ENCODE results near the gene FAM53B. TPM values are rescaled to one million over a fixed set of nuclear protein-coding genes. Genes with fewer than 3 reads are reported as not detected.

FAM53B gene
- total RNA-seq, 2 experiments from 2014 or later = 56.6 to 58.5 TPM

DNA sequence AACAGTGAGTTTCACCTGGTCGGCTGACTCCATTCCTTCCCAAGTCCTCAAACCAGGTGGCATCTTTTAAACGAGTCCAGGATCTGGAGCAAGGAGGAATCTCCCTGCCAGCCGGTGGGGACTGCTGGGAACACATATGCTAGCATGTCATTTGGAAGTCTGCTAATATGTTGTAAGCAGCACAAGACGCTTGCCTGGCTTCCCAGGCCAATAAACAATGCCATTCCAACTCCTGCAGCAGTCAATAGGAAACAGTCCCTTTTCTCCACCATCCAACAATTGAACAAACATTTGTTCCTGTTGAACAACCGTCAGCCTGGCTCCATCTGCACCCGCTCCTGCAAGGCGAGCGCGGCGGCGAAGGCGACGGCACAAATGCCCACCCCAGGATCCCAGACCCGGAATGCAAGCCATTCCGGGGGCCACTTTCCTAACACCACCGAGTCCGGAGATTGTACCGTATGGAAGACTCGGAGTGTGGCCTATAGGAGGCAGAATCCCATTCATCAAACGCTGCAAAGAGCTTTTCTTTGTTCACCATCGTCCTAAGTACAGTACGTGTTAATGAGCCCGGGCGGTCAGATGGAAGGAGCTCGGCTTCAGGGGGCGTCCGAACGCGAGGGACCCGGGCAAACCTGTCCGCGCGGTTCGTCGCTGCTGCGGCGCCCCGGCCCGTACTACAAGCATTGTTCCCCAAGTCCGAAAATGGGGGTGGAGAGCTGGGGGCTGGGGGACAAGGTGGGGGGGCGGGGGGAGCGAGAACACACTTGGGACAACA is 1.6 kb downstream of the FAM53B start:
- Histone ChIP-seq H3K9me3 (ENCODE audit: low read length) (no peaks in the 10 kb centered on the region), H3K9me2 (ENCODE audit: insufficient read depth, low read length) (no peaks in the 10 kb centered on the region), H3K4me3 (ENCODE audit: low read depth, low read length, poor library complexity, severe bottlenecking) (peak overlapping the region; percentile 95), H3K79me2 (ENCODE audit: insufficient read depth, low read depth, low read length) (peaks cover 66% of the 10 kb centered on the region), H3K36me3 (ENCODE audit: insufficient read depth, low read length) (peaks cover 11% of the 10 kb centered on the region; the same call in 1 of the 2 replicates), H2AFZ (ENCODE audit: low read length) (no peak overlapping the region), H3K4me2 (ENCODE audit: low read length) (peak overlapping the region; percentile 90), H3K27ac (ENCODE audit: low read depth, low read length, poor library complexity, severe bottlenecking) (peak overlapping the region; percentile 92), H3K4me1 (ENCODE audit: insufficient read depth, low read length, poor library complexity, severe bottlenecking) (peaks cover 61% of the 10 kb centered on the region), H4K20me1 (ENCODE audit: insufficient read depth, low read length) (no peaks in the 10 kb centered on the region; the same call in 1 of the 2 replicates)
- DNase-seq (ENCODE audit: low spot score) = peak; percentile 79
- ChIA-PET CTCF (ENCODE audit: unreplicated experiment) (interaction anchor here (0.6 to 2.7 kb wide), 12 partner anchors 13 to 212 kb away, joined by 3 to 17 read pairs (median 6); no protein-coding TSS in a partner anchor), POLR2A (interaction anchor here (0.6 to 4.1 kb wide), 10 partner anchors 17 to 591 kb away, joined by 3 to 32 read pairs (median 4); no protein-coding TSS in a partner anchor)
- intact Hi-C loops (cut with micrococcal nuclease; ENCODE audit: unreplicated experiment) = loop anchor here (2.0 to 5.0 kb wide), 4 partner anchors 48 to 280 kb away; partner anchors contain the start of genes EEF1AKMT2 and LHPP
- TF ChIP-seq, protein P1, sequence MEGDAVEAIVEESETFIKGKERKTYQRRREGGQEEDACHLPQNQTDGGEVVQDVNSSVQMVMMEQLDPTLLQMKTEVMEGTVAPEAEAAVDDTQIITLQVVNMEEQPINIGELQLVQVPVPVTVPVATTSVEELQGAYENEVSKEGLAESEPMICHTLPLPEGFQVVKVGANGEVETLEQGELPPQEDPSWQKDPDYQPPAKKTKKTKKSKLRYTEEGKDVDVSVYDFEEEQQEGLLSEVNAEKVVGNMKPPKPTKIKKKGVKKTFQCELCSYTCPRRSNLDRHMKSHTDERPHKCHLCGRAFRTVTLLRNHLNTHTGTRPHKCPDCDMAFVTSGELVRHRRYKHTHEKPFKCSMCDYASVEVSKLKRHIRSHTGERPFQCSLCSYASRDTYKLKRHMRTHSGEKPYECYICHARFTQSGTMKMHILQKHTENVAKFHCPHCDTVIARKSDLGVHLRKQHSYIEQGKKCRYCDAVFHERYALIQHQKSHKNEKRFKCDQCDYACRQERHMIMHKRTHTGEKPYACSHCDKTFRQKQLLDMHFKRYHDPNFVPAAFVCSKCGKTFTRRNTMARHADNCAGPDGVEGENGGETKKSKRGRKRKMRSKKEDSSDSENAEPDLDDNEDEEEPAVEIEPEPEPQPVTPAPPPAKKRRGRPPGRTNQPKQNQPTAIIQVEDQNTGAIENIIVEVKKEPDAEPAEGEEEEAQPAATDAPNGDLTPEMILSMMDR (conservative IDR thresholded peaks at IDR 0.05; ENCODE audit: low read length) = peak; percentile 60
- TF ChIP-seq EZH2phosphoT487 (IDR thresholded peaks at IDR 0.05; ENCODE audit: borderline replicate concordance, low read depth, low read length) = no peak
- no TSS peak for BruUV-seq (replicated peaks)

DNA sequence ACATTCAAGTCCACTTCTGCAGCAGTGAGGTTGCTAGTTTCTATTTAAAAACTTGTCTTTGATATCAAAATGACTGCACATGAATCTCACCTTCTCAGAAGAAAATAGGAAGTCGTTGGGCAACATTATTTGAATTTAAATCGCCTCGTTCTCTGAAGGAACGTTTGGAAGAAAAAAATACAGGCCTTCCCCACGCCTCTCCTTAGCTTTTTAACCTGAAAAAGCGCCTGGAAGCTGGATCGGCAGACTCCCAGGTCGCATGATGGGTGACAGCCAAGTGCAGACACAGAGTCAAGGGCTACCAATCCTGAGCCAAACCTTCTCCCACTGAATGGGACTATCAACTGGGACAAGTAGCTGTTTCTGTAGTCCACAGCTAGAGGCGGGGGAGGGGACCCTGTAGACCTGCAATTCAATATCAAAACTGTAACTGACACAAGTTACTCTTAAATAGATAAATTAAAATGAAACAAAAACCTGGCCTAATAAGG is 2.2 kb downstream of the FAM53B start:
- TF ChIP-seq, protein P1 (conservative IDR thresholded peaks at IDR 0.05; ENCODE audit: low read length) = no peak
- no peak for TF ChIP-seq EZH2phosphoT487 (IDR thresholded peaks at IDR 0.05; ENCODE audit: borderline replicate concordance, low read depth, low read length)
- POLR2A ChIA-PET = interaction anchor here (0.8 to 4.1 kb wide), 20 partner anchors 12 to 207 kb away, joined by 3 to 32 read pairs (median 4); partner anchors contain the start of gene ABRAXAS2
- intact Hi-C loops (cut with micrococcal nuclease; ENCODE audit: unreplicated experiment) = loop anchor here (1.0 to 5.0 kb wide), 8 partner anchors 23 to 280 kb away; partner anchors contain the start of genes EEF1AKMT2 and LHPP
- H3K9me3 ChIP-seq (ENCODE audit: low read length) = no peaks in the 10 kb centered on the region
- CTCF ChIA-PET (ENCODE audit: unreplicated experiment) = interaction anchor here (0.5 to 2.7 kb wide), 10 partner anchors 23 to 201 kb away, joined by 3 to 17 read pairs (median 4); no protein-coding TSS in a partner anchor
- H2AFZ ChIP-seq (ENCODE audit: low read length) = no peak overlapping the region
- H3K9me2 ChIP-seq (ENCODE audit: insufficient read depth, low read length) = no peaks in the 10 kb centered on the region
- peak overlapping the region; percentile 92 for H3K27ac ChIP-seq (ENCODE audit: low read depth, low read length, poor library complexity, severe bottlenecking)
- H3K79me2 ChIP-seq (ENCODE audit: insufficient read depth, low read depth, low read length) = peaks cover 72% of the 10 kb centered on the region
- H3K4me3 ChIP-seq (ENCODE audit: low read depth, low read length, poor library complexity, severe bottlenecking) = peak overlapping the region; percentile 95
- H3K4me2 ChIP-seq (ENCODE audit: low read length) = peak overlapping the region; percentile 90
- peaks cover 8% of the 10 kb centered on the region; the same call in 1 of the 2 replicates for H3K36me3 ChIP-seq (ENCODE audit: insufficient read depth, low read length)
- BruUV-seq (replicated peaks) = no TSS peak
- DNase-seq (ENCODE audit: low spot score) = peak; percentile 50
- peaks cover 68% of the 10 kb centered on the region for H3K4me1 ChIP-seq (ENCODE audit: insufficient read depth, low read length, poor library complexity, severe bottlenecking)
- no peaks in the 10 kb centered on the region; the same call in 1 of the 2 replicates for H4K20me1 ChIP-seq (ENCODE audit: insufficient read depth, low read length)
